Measurements from ENCODE around the gene ARHGAP21. TPM values are rescaled to one million over a fixed set of nuclear protein-coding genes. Genes with fewer than 3 reads are reported as not detected.

Gene ARHGAP21
- total and polyA plus RNA-seq, 7 donors, result 25.2 to 87.8 (median 53.2) TPM

DNA sequence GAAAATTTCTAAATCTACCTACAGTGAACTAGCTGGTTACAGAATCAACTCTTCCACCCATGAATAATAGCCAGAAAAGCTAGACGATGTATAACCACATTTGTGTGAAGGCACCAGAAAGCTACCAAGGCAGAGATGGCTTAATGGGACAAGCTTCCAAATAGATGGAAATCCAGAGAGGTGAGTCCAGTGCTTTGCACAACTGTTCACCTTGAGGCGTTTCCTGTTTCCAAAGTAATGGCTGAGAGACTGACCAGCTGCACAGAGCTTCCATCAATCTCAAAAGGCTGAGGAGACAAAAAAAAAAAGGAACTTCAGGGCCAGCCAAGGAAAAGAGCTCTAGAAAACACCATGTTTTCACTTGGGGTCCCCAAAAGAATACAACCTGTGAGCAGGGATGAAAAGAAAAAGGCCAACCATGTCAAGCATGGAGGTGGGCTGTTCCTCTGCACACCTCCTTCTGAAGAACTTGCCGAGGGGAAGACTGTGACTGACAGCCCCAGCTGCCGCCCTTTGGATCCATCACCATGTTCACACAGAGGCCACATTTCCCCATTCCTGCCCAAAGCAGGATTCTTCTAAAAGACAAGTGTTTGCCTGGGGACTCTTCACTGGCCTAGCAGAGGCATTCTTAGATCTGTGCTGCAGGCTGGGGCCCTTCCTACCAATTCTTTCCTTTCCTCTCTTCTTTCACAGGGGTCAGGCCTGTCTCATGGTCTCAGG is 72.9 kb downstream of the ARHGAP21 start:
- intact Hi-C loops (cut with DNase I), result no loop called here
- no peaks in the 10 kb centered on the region for H3K36me3 ChIP-seq
- no peak overlapping the region for H3K4me3 ChIP-seq
- no peaks in the 10 kb centered on the region for H3K27me3 ChIP-seq
- no peaks in the 10 kb centered on the region for H3K9me3 ChIP-seq
- peak overlapping the region in 1 of 4 donors; percentile 12 for H3K27ac ChIP-seq
- no peak for DNase-seq
- WGBS, 2 donors, result 86 to 94% methylated on average over 4 of the region's 4 CpGs
- no peak for TF ChIP-seq POLR2A (IDR thresholded peaks at IDR 0.05)
- TF ChIP-seq, protein P1, sequence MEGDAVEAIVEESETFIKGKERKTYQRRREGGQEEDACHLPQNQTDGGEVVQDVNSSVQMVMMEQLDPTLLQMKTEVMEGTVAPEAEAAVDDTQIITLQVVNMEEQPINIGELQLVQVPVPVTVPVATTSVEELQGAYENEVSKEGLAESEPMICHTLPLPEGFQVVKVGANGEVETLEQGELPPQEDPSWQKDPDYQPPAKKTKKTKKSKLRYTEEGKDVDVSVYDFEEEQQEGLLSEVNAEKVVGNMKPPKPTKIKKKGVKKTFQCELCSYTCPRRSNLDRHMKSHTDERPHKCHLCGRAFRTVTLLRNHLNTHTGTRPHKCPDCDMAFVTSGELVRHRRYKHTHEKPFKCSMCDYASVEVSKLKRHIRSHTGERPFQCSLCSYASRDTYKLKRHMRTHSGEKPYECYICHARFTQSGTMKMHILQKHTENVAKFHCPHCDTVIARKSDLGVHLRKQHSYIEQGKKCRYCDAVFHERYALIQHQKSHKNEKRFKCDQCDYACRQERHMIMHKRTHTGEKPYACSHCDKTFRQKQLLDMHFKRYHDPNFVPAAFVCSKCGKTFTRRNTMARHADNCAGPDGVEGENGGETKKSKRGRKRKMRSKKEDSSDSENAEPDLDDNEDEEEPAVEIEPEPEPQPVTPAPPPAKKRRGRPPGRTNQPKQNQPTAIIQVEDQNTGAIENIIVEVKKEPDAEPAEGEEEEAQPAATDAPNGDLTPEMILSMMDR (IDR thresholded peaks at IDR 0.05), result no peak
- TF ChIP-seq EP300 (IDR thresholded peaks at IDR 0.05), result no peak
- TF ChIP-seq POLR2AphosphoS5 (IDR thresholded peaks at IDR 0.05), result no peak
- H3K4me1 ChIP-seq, result peaks cover 0 to 27% (median 12%) of the 10 kb centered on the region in 4 donors

DNA sequence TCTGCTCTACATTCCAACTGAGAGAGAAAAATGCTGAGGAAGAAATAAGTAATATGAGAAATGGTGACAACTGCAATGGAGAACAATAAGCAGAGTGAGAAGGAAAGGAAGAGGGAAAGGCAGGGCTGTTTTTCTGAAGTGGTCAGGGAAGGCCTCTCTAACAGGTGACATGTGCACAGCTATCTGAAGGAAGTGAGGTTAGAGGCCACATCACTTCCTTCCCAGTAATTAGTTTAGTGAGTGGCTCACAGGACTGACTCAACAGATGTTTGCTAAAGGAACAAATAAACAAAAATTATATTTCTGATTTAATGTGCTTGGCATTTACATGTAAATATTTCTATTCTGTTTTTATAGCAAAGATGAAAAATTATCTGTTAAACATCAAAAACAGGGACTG is 77.9 kb downstream of the ARHGAP21 start:
- Histone ChIP-seq H3K9me3 (no peaks in the 10 kb centered on the region), H3K36me3 (no peaks in the 10 kb centered on the region), H3K27me3 (no peaks in the 10 kb centered on the region), H3K27ac (no peak overlapping the region), H3K4me3 (no peak overlapping the region), H3K4me1 (peaks cover 0 to 19% (median 10%) of the 10 kb centered on the region in 4 donors)
- no peak for DNase-seq
- no peak for TF ChIP-seq POLR2A (IDR thresholded peaks at IDR 0.05)
- intact Hi-C loops (cut with DNase I), result loop anchor here (10.0 kb wide), 1 partner anchor 309 kb away; the partner anchor contains the start of gene PRTFDC1

DNA sequence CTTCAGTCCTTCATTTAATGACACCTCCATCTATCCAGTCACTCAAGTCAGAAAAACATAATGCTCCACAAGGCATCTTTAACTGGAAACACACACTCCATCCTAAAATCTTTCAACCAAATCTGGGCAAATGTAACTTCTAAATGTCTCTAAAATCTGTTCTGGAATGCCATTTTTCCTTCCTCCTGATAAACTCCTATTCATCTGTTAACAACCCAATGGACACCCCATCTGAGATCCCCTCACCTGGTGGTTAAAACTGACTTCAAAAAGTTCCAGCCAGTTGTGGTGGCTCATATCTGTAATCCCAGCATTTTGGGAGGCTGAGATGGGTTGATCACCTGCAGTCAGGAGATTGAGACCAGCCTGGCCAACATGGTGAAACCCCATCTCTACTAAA is 78.7 kb downstream of the ARHGAP21 start:
- Histone ChIP-seq H3K4me3 (no peak overlapping the region), H3K4me1 (peaks cover 0 to 17% (median 10%) of the 10 kb centered on the region in 4 donors), H3K9me3 (no peaks in the 10 kb centered on the region), H3K27me3 (no peaks in the 10 kb centered on the region), H3K27ac (no peak overlapping the region), H3K36me3 (no peaks in the 10 kb centered on the region)
- intact Hi-C loops (cut with DNase I), result loop anchor here (10.0 kb wide), 1 partner anchor 310 kb away; the partner anchor contains the start of gene PRTFDC1
- TF ChIP-seq POLR2A (IDR thresholded peaks at IDR 0.05) (no peak), POLR2AphosphoS5 (IDR thresholded peaks at IDR 0.05) (no peak), EP300 (IDR thresholded peaks at IDR 0.05) (no peak)
- TF ChIP-seq, protein P1 (IDR thresholded peaks at IDR 0.05), result no peak
- DNase-seq, result no peak

DNA sequence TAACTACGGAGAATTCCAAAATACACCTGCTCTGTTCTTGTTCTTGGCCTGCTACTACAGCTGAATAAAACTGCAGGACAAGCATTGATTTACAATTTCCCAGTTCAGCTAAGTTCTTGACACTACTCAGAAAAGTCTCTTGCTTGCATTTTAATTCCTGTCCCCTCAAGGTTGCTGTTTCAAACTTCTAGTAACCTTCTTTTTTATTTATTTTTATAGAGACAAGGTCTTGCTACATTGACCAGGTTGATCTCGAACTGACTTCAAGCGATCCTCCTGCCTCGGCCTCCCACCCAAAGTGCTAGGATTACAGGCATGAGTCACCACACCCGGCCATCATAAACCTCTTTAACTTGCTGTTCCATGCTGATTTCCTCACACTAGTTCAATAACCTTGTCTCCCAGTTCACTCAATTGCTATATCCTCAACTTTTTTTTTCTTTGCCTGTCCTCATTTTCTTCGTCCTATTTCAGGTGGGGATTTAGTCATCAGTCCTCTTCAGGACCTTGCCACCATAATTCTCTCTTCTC is 79.9 kb downstream of the ARHGAP21 start:
- peaks cover 0 to 17% (median 10%) of the 10 kb centered on the region in 4 donors for H3K4me1 ChIP-seq
- 26 to 71% methylated on average over 6 of the region's 6 CpGs for WGBS, 2 donors
- H3K9me3 ChIP-seq, result no peaks in the 10 kb centered on the region
- no peaks in the 10 kb centered on the region for H3K27me3 ChIP-seq
- DNase-seq, result no peak
- TF ChIP-seq POLR2AphosphoS5 (IDR thresholded peaks at IDR 0.05), result no peak
- no peak for TF ChIP-seq EP300 (IDR thresholded peaks at IDR 0.05)
- TF ChIP-seq, protein P1 (IDR thresholded peaks at IDR 0.05), result no peak
- no peak for TF ChIP-seq POLR2A (IDR thresholded peaks at IDR 0.05)
- intact Hi-C loops (cut with DNase I), result loop anchor here (1.0 to 10.0 kb wide), 4 partner anchors 79 to 438 kb away; partner anchors contain the start of genes ARHGAP21 and PRTFDC1
- no peaks in the 10 kb centered on the region for H3K36me3 ChIP-seq
- no peak overlapping the region for H3K27ac ChIP-seq
- H3K4me3 ChIP-seq, result no peak overlapping the region

DNA sequence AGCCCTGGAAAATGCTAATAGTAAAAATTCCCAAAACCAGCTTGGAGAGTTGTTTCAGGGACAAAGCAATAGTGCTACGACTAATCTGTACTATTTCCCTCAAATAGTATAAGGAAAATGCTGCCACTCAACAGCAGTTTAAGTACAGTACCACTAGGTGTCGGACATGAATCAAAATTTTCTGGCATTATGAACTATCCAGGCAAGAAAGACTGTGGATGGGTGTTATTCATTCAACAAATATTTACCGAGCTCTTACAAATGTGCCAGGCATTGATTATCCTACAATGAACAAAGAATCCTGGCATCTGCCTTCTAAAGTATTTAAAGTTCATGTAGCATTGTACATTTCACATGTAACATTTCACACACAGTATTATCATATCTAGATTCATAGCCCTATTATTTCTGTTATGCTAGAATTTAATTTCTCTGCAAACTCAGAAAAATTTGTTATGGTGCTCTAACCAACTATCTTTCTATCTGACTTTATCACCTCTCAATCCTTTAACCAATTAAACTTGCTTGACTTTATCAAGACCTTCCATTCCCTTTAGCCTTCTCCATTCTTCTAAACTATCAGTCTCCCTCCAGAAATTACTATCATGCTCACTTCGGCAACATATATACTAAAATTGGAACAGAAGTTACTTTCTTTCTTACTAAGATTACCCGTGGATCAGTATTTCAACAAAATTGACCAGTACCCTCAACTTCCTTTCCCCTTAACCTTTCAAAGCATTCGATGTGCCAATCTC is 80.6 kb downstream of the ARHGAP21 start:
- no peak for DNase-seq
- no peak for TF ChIP-seq EP300 (IDR thresholded peaks at IDR 0.05)
- TF ChIP-seq POLR2AphosphoS5 (IDR thresholded peaks at IDR 0.05), result peak in 2 of 4 donors; percentile 13 to 27
- no peak for TF ChIP-seq POLR2A (IDR thresholded peaks at IDR 0.05)
- TF ChIP-seq, protein P1 (IDR thresholded peaks at IDR 0.05), result peak; percentile 30 to 73 (median 65)
- no peak overlapping the region for H3K4me3 ChIP-seq
- no peaks in the 10 kb centered on the region for H3K36me3 ChIP-seq
- H3K4me1 ChIP-seq, result peaks cover 0 to 17% (median 10%) of the 10 kb centered on the region in 4 donors
- no peak overlapping the region for H3K27ac ChIP-seq
- 17 to 33% methylated on average over 6 of the region's 6 CpGs for WGBS, 2 donors
- no peaks in the 10 kb centered on the region for H3K27me3 ChIP-seq
- intact Hi-C loops (cut with DNase I), result loop anchor here (2.0 to 10.0 kb wide), 3 partner anchors 79 to 346 kb away; partner anchors contain the start of genes ARHGAP21 and PRTFDC1
- H3K9me3 ChIP-seq, result no peaks in the 10 kb centered on the region

All from sigmoid colon (tissue), 7 donors.